ENCODE data around the gene LCN1.

The LCN1 gene

GRCh38 chr9:135490980-135491464 is 30.2 kb upstream of the LCN1 start:
- TF ChIP-seq CTCF (IDR thresholded peaks at IDR 0.05; ENCODE audit: low read depth, low read length, missing control alignments), result no peak
- DNase-seq, result no peak
- Histone ChIP-seq H3K27ac (no peak overlapping the region), H3K27me3 (replicated peaks) (no peaks in the 10 kb centered on the region), H3K36me3 (replicated peaks) (no peaks in the 10 kb centered on the region), H3K4me3 (ENCODE audit: low read depth, low read length) (no peak overlapping the region)
- in situ Hi-C loops (cut with HindIII; ENCODE audit: low pct_ligation_motif_present, low sequenced_read_pairs), result no loop called here

- H3K27me3 ChIP-seq (replicated peaks), result no peaks in the 10 kb centered on the region
These were observed 29.5 kb upstream of the LCN1 start for GRCh38 chr9:135491764-135492163.

GRCh38 chr9:135492886-135493669 is 28.2 kb upstream of the LCN1 start:
- no peak for DNase-seq
- no peaks in the 10 kb centered on the region for H3K36me3 ChIP-seq (replicated peaks)
- H3K27me3 ChIP-seq (replicated peaks), result no peaks in the 10 kb centered on the region
- no peak overlapping the region for H3K27ac ChIP-seq
- in situ Hi-C loops (cut with HindIII; ENCODE audit: low pct_ligation_motif_present, low sequenced_read_pairs), result no loop called here
- no peak for TF ChIP-seq CTCF (IDR thresholded peaks at IDR 0.05; ENCODE audit: low read depth, low read length, missing control alignments)
- H3K4me3 ChIP-seq (ENCODE audit: low read depth, low read length), result no peak overlapping the region

More at GRCh38 chr9:135491764-135492163, 29.5 kb upstream of the LCN1 start:
- no peak for DNase-seq
- Histone ChIP-seq H3K36me3 (replicated peaks) (no peaks in the 10 kb centered on the region), H3K4me3 (ENCODE audit: low read depth, low read length) (no peak overlapping the region), H3K27ac (no peak overlapping the region)
- no peak for TF ChIP-seq CTCF (IDR thresholded peaks at IDR 0.05; ENCODE audit: low read depth, low read length, missing control alignments)
- in situ Hi-C loops (cut with HindIII; ENCODE audit: low pct_ligation_motif_present, low sequenced_read_pairs), result no loop called here

GRCh38 chr9:135494791-135495559 is 26.3 kb upstream of the LCN1 start:
- TF ChIP-seq CTCF (IDR thresholded peaks at IDR 0.05; ENCODE audit: low read depth, low read length, missing control alignments), result no peak
- no peak overlapping the region for H3K4me3 ChIP-seq (ENCODE audit: low read depth, low read length)
- H3K36me3 ChIP-seq (replicated peaks), result no peaks in the 10 kb centered on the region
- no peak overlapping the region for H3K27ac ChIP-seq
- H3K27me3 ChIP-seq (replicated peaks), result no peaks in the 10 kb centered on the region
- in situ Hi-C loops (cut with HindIII; ENCODE audit: low pct_ligation_motif_present, low sequenced_read_pairs), result no loop called here
- DNase-seq, result no peak

GRCh38 chr9:135498381-135499126 is 22.7 kb upstream of the LCN1 start:
- Histone ChIP-seq H3K27me3 (replicated peaks) (no peaks in the 10 kb centered on the region), H3K27ac (no peak overlapping the region), H3K36me3 (replicated peaks) (peaks cover 7% of the 10 kb centered on the region), H3K4me3 (ENCODE audit: low read depth, low read length) (no peak overlapping the region)
- no peak for DNase-seq
- TF ChIP-seq CTCF (IDR thresholded peaks at IDR 0.05; ENCODE audit: low read depth, low read length, missing control alignments), result no peak
- in situ Hi-C loops (cut with HindIII; ENCODE audit: low pct_ligation_motif_present, low sequenced_read_pairs), result no loop called here

Data from brain microvascular endothelial cell (primary cell).